H1 (cell line): Measurements from ENCODE around the gene MAB21L3. TPM values are rescaled to one million over a fixed set of nuclear protein-coding genes. Genes with fewer than 3 reads are reported as not detected.

Experiments used
- CTCF ChIA-PET: fragments of 300-600 bp; sonication (Branson Sonifier 250); formaldehyde crosslinking; loops from one replicate; lab custom pipeline; 2021; ENCODE audit not compliant: partially characterized antibody; lab: Charles Lee
- POLR2A ChIA-PET: fragments of 300-600 bp; sonication (Branson Sonifier 250); formaldehyde crosslinking; loops from one replicate; lab custom pipeline; 2021; ENCODE audit warnings: inconsistent platforms; ENCODE audit not compliant: partially characterized antibody; lab: Charles Lee
- DNase-seq, 2 experiments: peaks; one replicate each; pipeline versions ENCODE4 v3.0.0 to v3.0.0-alpha.2; 2010 to 2022; ENCODE audit warnings: low spot score in 2 of 2, low read depth in 1 of 2, mixed read lengths in 1 of 2
- FAIRE-seq: peaks from 2 replicates; lab custom pipeline; 2011; peaks lifted over from hg19 to GRCh38; lab: Jason Lieb, UNC
- H2AFZ ChIP-seq: 2 replicates; pipeline ENCODE4 v1.8.1; 2012; ENCODE audit warnings: low read length, inconsistent platforms
- H2AK5ac ChIP-seq: 2 replicates; pipeline ENCODE4 v1.6.1; 2013; ENCODE audit warnings: low read depth, low read length
- H2BK120ac ChIP-seq: replicated peaks from 2 replicates; pipeline ENCODE3; 2013; ENCODE audit warnings: low read depth, low read length, inconsistent platforms
- H2BK12ac ChIP-seq: 2 replicates; pipeline ENCODE4 v1.6.1; 2013; ENCODE audit warnings: low read depth, low read length
- H2BK15ac ChIP-seq: 2 replicates; pipeline ENCODE4 v1.6.1; 2013; ENCODE audit warnings: low read length
- H2BK20ac ChIP-seq: 2 replicates; pipeline ENCODE4 v1.6.1; 2013; ENCODE audit warnings: low read length
- H2BK5ac ChIP-seq: 2 replicates; pipeline ENCODE4 v1.6.1; 2013; ENCODE audit warnings: low read depth, low read length
- H3K14ac ChIP-seq: 2 replicates; pipeline ENCODE4 v1.6.1; 2013; ENCODE audit warnings: inconsistent platforms; ENCODE audit not compliant: insufficient read length
- H3K18ac ChIP-seq: 2 replicates; pipeline ENCODE4 v1.6.1; 2013; ENCODE audit warnings: low read length; ENCODE audit errors: extremely low read depth
- H3K23ac ChIP-seq: 2 replicates; pipeline ENCODE4 v1.6.1; 2013; ENCODE audit warnings: inconsistent platforms; ENCODE audit not compliant: insufficient read length
- H3K23me2 ChIP-seq: 2 replicates; pipeline ENCODE4 v1.6.1; 2013; ENCODE audit warnings: low read depth, low read length
- H3K27ac ChIP-seq: 2 replicates; pipeline ENCODE4 v1.6.1; 2011; ENCODE audit warnings: low read depth, low read length, inconsistent platforms
- H3K27me3 ChIP-seq, 4 experiments: replicated peaks in 1 of 4; 1 replicate in 1 of 4; 2 replicates in 3 of 4; pipeline versions ENCODE4 v1.6.1 to v1.8.1; 2011 to 2013; ENCODE audit warnings: low read length in 3 of 4, mild to moderate bottlenecking in 3 of 4, inconsistent platforms in 2 of 4, mixed read lengths in 2 of 4, moderate library complexity in 1 of 4; ENCODE audit not compliant: control insufficient read depth in 3 of 4, insufficient read depth in 3 of 4; ENCODE audit errors: extremely low read depth in 1 of 4
- H3K36me3 ChIP-seq, 4 experiments: 2 replicates each; pipeline versions ENCODE4 v1.6.1 to v1.8.1; 2011 to 2013; ENCODE audit warnings: mild to moderate bottlenecking in 4 of 4, low read length in 3 of 4, moderate library complexity in 2 of 4, control low read depth in 1 of 4, inconsistent platforms in 1 of 4; ENCODE audit not compliant: insufficient read depth in 4 of 4, control insufficient read depth in 2 of 4
- H3K4ac ChIP-seq: replicated peaks from 2 replicates; pipeline ENCODE3; 2013; ENCODE audit warnings: low read length, low read depth, mixed read lengths, inconsistent platforms; ENCODE audit not compliant: insufficient read length
- H3K4me1 ChIP-seq, 4 experiments: replicated peaks in 1 of 4; 1 replicate in 1 of 4; 2 replicates in 3 of 4; pipeline versions ENCODE4 v1.6.1 to v1.8.1; 2011 to 2013; ENCODE audit warnings: low read length in 3 of 4, inconsistent platforms in 2 of 4, mixed read lengths in 1 of 4; ENCODE audit not compliant: insufficient read depth in 4 of 4, control insufficient read depth in 3 of 4
- H3K4me2 ChIP-seq, 2 experiments: 2 replicates each; pipeline versions ENCODE4 v1.6.1 to v1.8.1; 2011 to 2013; ENCODE audit warnings: low read depth in 2 of 2, low read length in 2 of 2, control low read depth in 1 of 2, inconsistent platforms in 1 of 2, mild to moderate bottlenecking in 1 of 2; ENCODE audit not compliant: insufficient read depth in 1 of 2
- H3K4me3 ChIP-seq, 4 experiments: fragments of 200-600, 300-600 bp in 1 of 4; sonication (generic), shearing (Covaris generic), sonication (Bioruptor Twin) in 1 of 4; 2 replicates each; pipeline versions ENCODE4 v1.5.1 to v1.8.1; 2011 to 2016; ENCODE audit warnings: low read length in 4 of 4, low read depth in 3 of 4, control low read depth in 2 of 4, inconsistent platforms in 2 of 4, mild to moderate bottlenecking in 2 of 4, mixed read lengths in 1 of 4, moderate library complexity in 1 of 4; ENCODE audit not compliant: insufficient read depth in 2 of 4; ENCODE audit errors: extremely low read depth in 1 of 4
- H3K56ac ChIP-seq: replicated peaks from 2 replicates; pipeline ENCODE3; 2013; ENCODE audit warnings: low read depth, mild to moderate bottlenecking, mixed read lengths, low read length, inconsistent platforms; ENCODE audit not compliant: insufficient read length
- H3K79me1 ChIP-seq: 2 replicates; pipeline ENCODE4 v1.6.1; 2013; ENCODE audit warnings: low read depth, low read length, control low read depth
- H3K79me2 ChIP-seq, 2 experiments: 2 replicates each; pipeline versions ENCODE4 v1.6.1 to v1.8.1; 2012 to 2013; ENCODE audit warnings: low read length in 2 of 2, mild to moderate bottlenecking in 2 of 2, inconsistent platforms in 1 of 2; ENCODE audit not compliant: insufficient read depth in 2 of 2, control insufficient read depth in 1 of 2
- H3K9ac ChIP-seq, 4 experiments: replicated peaks in 1 of 4; 1 replicate in 1 of 4; 2 replicates in 3 of 4; pipeline versions ENCODE4 v1.6.1 to v1.8.1; 2011 to 2013; ENCODE audit warnings: low read depth in 3 of 4, low read length in 3 of 4, control low read depth in 2 of 4, mild to moderate bottlenecking in 2 of 4, moderate library complexity in 2 of 4, inconsistent platforms in 1 of 4; ENCODE audit errors: extremely low read depth in 1 of 4
- H3K9me3 ChIP-seq, 2 experiments: 2 replicates each; pipeline versions ENCODE4 v1.6.1 to v1.8.1; 2012 to 2013; ENCODE audit warnings: mild to moderate bottlenecking in 2 of 2, moderate library complexity in 2 of 2, control low read depth in 1 of 2, inconsistent platforms in 1 of 2, low read depth in 1 of 2, low read length in 1 of 2, mixed read lengths in 1 of 2; ENCODE audit not compliant: insufficient read depth in 2 of 2
- H4K20me1 ChIP-seq, 2 experiments: replicated peaks in 1 of 2; 2 replicates each; pipeline versions ENCODE3 to v1.8.1; 2011 to 2013; ENCODE audit warnings: inconsistent platforms in 2 of 2, low read length in 2 of 2, mild to moderate bottlenecking in 1 of 2; ENCODE audit not compliant: insufficient read depth in 2 of 2, control insufficient read depth in 1 of 2
- H4K5ac ChIP-seq: 2 replicates; pipeline ENCODE4 v1.6.1; 2013; ENCODE audit warnings: low read length, low read depth, mixed read lengths, inconsistent platforms; ENCODE audit not compliant: insufficient read length
- H4K8ac ChIP-seq: 2 replicates; pipeline ENCODE4 v1.8.0; 2013; ENCODE audit warnings: mild to moderate bottlenecking, moderate library complexity, low read length, inconsistent platforms; ENCODE audit not compliant: insufficient read depth; ENCODE audit errors: extremely low read depth
- H4K91ac ChIP-seq: replicated peaks from 2 replicates; pipeline ENCODE3; 2013; ENCODE audit warnings: low read length, mixed read lengths, inconsistent platforms; ENCODE audit not compliant: insufficient read length
- KDM1A ChIP-seq: fragments of 200-600, 300-600 bp; sonication (generic); IDR thresholded peaks from 2 replicates; pipeline ENCODE4 v1.7.1; 2016; ENCODE audit warnings: mild to moderate bottlenecking, low read length, borderline replicate concordance
- WGBS, 2 experiments: shearing (Covaris generic) in 1 of 2; methylation state at CpG; one replicate each; pipeline versions ENCODE4 v1.1.6 to v1.1.7; 2013 to 2015; ENCODE audit warnings: low lambda C conversion rate in 2 of 2, mixed read lengths in 2 of 2, inconsistent platforms in 1 of 2, low coverage in 1 of 2, missing lambda C conversion rate in 1 of 2; ENCODE audit not compliant: insufficient replicate concordance in 2 of 2, insufficient coverage in 1 of 2, insufficient read length in 1 of 2; ENCODE audit errors: extremely low coverage in 1 of 2, missing lambda C conversion rate in 1 of 2; 5-methylcytosine and 5-hydroxymethylcytosine counted together
- polyA plus RNA-seq, 7 experiments: library from polyadenylated mRNA; depleted of rRNA in 3 of 7; stranded (reverse) in 5 of 7; unstranded in 2 of 7; fragments of >200 nt in 5 of 7; fragments of 200-250 nt in 2 of 7; gene quantifications; 1 replicate in 5 of 7; 2 replicates in 1 of 7; 4 replicates in 1 of 7; pipeline versions ENCODE4 v1.2.1 to v1.2.3, GENCODE V29; 2011 to 2013; ENCODE audit warnings: missing spikeins in 2 of 7, mixed read lengths in 2 of 7
- total RNA-seq: library from RNA; stranded (reverse); fragmentation: NEBNext Ultra II Directional; extraction: Animal tissue kit (Norgen Biotek cat#: 25700); gene quantifications from 2 replicates; pipeline ENCODE4 v1.2.1, GENCODE V29; 2021

Gene MAB21L3
- total and polyA plus RNA-seq, 2 of the 8 experiments (the other 6 are each of a cell fraction or from before 2014, with no cell fraction given) = not detected

DNA sequence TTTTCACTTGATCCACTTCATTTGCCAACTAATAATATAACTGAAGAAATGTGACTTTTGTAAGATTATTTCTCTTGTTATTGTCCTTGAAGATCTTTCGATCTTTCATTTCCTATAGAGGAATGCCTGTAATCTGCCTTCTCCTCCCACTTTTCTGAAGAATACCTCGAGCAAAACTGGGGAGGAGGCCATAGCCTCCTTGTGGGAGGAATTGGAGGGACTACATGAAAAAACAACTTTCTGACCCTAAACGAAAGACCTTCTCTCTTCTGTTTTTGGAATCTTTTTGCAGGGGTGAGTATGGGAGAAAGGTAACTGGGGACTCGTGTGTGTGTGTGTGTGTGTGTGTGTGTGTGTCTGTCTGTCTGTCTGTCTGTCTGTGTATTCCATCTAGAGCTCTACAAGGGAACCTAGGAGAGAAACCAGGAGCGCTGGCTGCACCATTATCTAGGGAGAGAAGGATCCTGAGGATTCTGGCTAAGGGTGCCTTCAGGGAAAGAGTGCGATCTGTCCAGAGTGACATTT is 32.4 kb upstream of the MAB21L3 start:
- DNase-seq (no peak), FAIRE-seq (no peak)
- Histone ChIP-seq H3K27me3 (no peaks in the 10 kb centered on the region), H4K20me1 (no peaks in the 10 kb centered on the region), H2BK20ac (no peak overlapping the region), H2BK12ac (no peak overlapping the region), H4K91ac (no peak overlapping the region), H3K79me2 (no peaks in the 10 kb centered on the region), H3K9ac (no peak overlapping the region), H3K14ac (no peak overlapping the region), H3K27ac (no peak overlapping the region), H4K5ac (no peak overlapping the region), H2BK120ac (no peak overlapping the region), H3K4me2 (no peak overlapping the region), H2BK5ac (no peak overlapping the region), H3K56ac (no peak overlapping the region), H3K79me1 (no peaks in the 10 kb centered on the region), H3K4me1 (no peaks in the 10 kb centered on the region), H3K4me3 (no peak overlapping the region), H3K18ac (no peak overlapping the region), H3K36me3 (no peaks in the 10 kb centered on the region), H3K4ac (no peak overlapping the region), H3K9me3 (no peaks in the 10 kb centered on the region), H2AK5ac (no peak overlapping the region), H2BK15ac (no peak overlapping the region), H3K23me2 (no peaks in the 10 kb centered on the region; the same call in 1 of the 2 replicates), H4K8ac (no peak overlapping the region), H2AFZ (peak overlapping the region; percentile 60; the same call in 1 of the 2 replicates), H3K23ac (no peak overlapping the region)
- ChIA-PET POLR2A (no interaction called here), CTCF (interaction anchor here (0.5 to 1.4 kb wide), 3 partner anchors 12 to 1185 kb away, joined by 3 to 5 read pairs (median 4); no protein-coding TSS in a partner anchor)
- WGBS, 2 experiments = 74% methylated on average over 6 of the region's 6 CpGs; no CpG with 5 or more reads in 1 of the 2 experiments
- no peak for TF ChIP-seq KDM1A
